Endothelial cell of umbilical vein (primary cell): ENCODE measurements around the gene LGALS3BP. TPM values are rescaled to one million over a fixed set of nuclear protein-coding genes. Genes with fewer than 3 reads are reported as not detected.

Source experiments
- BruUV-seq: library from RNA; stranded (reverse); fragments of 400-500 nt; replicated peaks from 2 replicates; lab custom pipeline; 2021; lab: Mats Ljungman, UMichigan
- CTCF ChIA-PET: fragments of 300-600, 350-600 bp; sonication (Branson Sonifier 250); formaldehyde crosslinking; loops from one replicate; lab custom pipeline; 2021; ENCODE audit warnings: antibody characterized with exemption, inconsistent platforms; lab: Charles Lee
- POLR2A ChIA-PET: fragments of 300-600, 350-600 bp; sonication (Branson Sonifier 250); formaldehyde crosslinking; loops from one replicate; lab custom pipeline; 2021; ENCODE audit warnings: antibody characterized with exemption, inconsistent platforms; lab: Charles Lee
- DNase-seq: peaks from one replicate; pipeline ENCODE4 v3.0.0-alpha.2; 2011; ENCODE audit warnings: low read depth, low spot score
- FAIRE-seq: peaks from 2 replicates; lab custom pipeline; 2011; peaks lifted over from hg19 to GRCh38; lab: Jason Lieb, UNC
- H2AFZ ChIP-seq: 2 replicates; pipeline ENCODE4 v1.6.0; 2012; ENCODE audit warnings: low read depth, low read length, control low read depth, inconsistent platforms
- H3K27ac ChIP-seq: 2 replicates; pipeline ENCODE4 v1.5.1; 2011; ENCODE audit warnings: low read depth, mild to moderate bottlenecking, control low read depth, low read length, moderate library complexity; ENCODE audit not compliant: insufficient read depth
- H3K27me3 ChIP-seq, 2 experiments: 2 replicates each; pipeline versions ENCODE4 v1.6.0 to v1.6.1; 2011; ENCODE audit warnings: low read length in 2 of 2, mixed read lengths in 1 of 2; ENCODE audit not compliant: control insufficient read depth in 2 of 2, insufficient read depth in 2 of 2
- H3K36me3 ChIP-seq, 2 experiments: 2 replicates in 1 of 2; 3 replicates in 1 of 2; pipeline ENCODE4 v1.5.1; 2011; ENCODE audit warnings: low read length in 2 of 2, mild to moderate bottlenecking in 1 of 2, moderate library complexity in 1 of 2; ENCODE audit not compliant: control insufficient read depth in 2 of 2, insufficient read depth in 2 of 2; ENCODE audit errors: extremely low read depth in 1 of 2
- H3K4me1 ChIP-seq: 3 replicates; pipeline ENCODE4 v1.5.1; 2011; ENCODE audit warnings: mild to moderate bottlenecking, low read length; ENCODE audit not compliant: control insufficient read depth, insufficient read depth; ENCODE audit errors: extremely low read depth
- H3K4me2 ChIP-seq: 2 replicates; pipeline ENCODE4 v1.6.1; 2011; ENCODE audit warnings: low read length, control low read depth, mixed read lengths; ENCODE audit not compliant: insufficient read depth
- H3K4me3 ChIP-seq, 3 experiments: fragments of 200-600 bp in 1 of 3; sonication (generic), shearing (Covaris generic) in 1 of 3; replicated peaks in 1 of 3; 2 replicates each; pipeline ENCODE4 v1.5.1; 2011 to 2016; ENCODE audit warnings: control low read depth in 3 of 3, low read length in 3 of 3, mild to moderate bottlenecking in 2 of 3, inconsistent platforms in 1 of 3, low read depth in 1 of 3, moderate library complexity in 1 of 3; ENCODE audit not compliant: insufficient read depth in 1 of 3
- H3K79me2 ChIP-seq: 2 replicates; pipeline ENCODE4 v1.6.0; 2012; ENCODE audit warnings: low read length, inconsistent platforms; ENCODE audit not compliant: control insufficient read depth, insufficient read depth
- H3K9ac ChIP-seq: replicated peaks from 2 replicates; pipeline ENCODE3; 2011; ENCODE audit warnings: low read length, control low read depth; ENCODE audit not compliant: insufficient read depth; ENCODE audit errors: extremely low read depth
- H3K9me1 ChIP-seq: replicated peaks from 3 replicates; pipeline ENCODE4 v1.6.0; 2011; ENCODE audit warnings: mild to moderate bottlenecking, low read length; ENCODE audit not compliant: control insufficient read depth, insufficient read depth; ENCODE audit errors: extremely low read depth
- H3K9me3 ChIP-seq: replicated peaks from 2 replicates; pipeline ENCODE4 v1.5.1; 2012; ENCODE audit warnings: low read length, inconsistent platforms; ENCODE audit not compliant: control insufficient read depth, insufficient read depth
- H4K20me1 ChIP-seq: replicated peaks from 2 replicates; pipeline ENCODE3; 2011; ENCODE audit warnings: mild to moderate bottlenecking, low read length; ENCODE audit not compliant: control insufficient read depth, insufficient read depth; ENCODE audit errors: extremely low read depth
- CTCF ChIP-seq, 2 donors: IDR thresholded peaks; 1 replicate in 1 of 2; 2 replicates in 1 of 2; pipeline ENCODE4 v1.5.1; 2011; ENCODE audit warnings: low read length in 2 of 2, mild to moderate bottlenecking in 2 of 2, moderate library complexity in 2 of 2, control low read depth in 1 of 2, inconsistent platforms in 1 of 2, low read depth in 1 of 2; ENCODE audit not compliant: insufficient read depth in 1 of 2; ENCODE audit errors: extremely low read depth in 1 of 2
- EZH2 ChIP-seq: IDR thresholded peaks from 2 replicates; pipeline ENCODE4 v1.6.1; 2012; ENCODE audit warnings: borderline replicate concordance, low read depth, mild to moderate bottlenecking, moderate library complexity, low read length, inconsistent platforms; ENCODE audit not compliant: severe bottlenecking
- FOS ChIP-seq: IDR thresholded peaks from 2 replicates; pipeline ENCODE4 v1.6.1; 2011; ENCODE audit warnings: mild to moderate bottlenecking, low read length, moderate library complexity, borderline replicate concordance; ENCODE audit not compliant: insufficient read depth
- GATA2 ChIP-seq: IDR thresholded peaks from 2 replicates; pipeline ENCODE4 v1.7.0; 2011; ENCODE audit warnings: low read depth, mild to moderate bottlenecking, moderate library complexity, mixed read lengths, low read length; ENCODE audit not compliant: insufficient read length, insufficient read depth
- JUN ChIP-seq: IDR thresholded peaks from 2 replicates; pipeline ENCODE4 v1.6.1; 2011; ENCODE audit warnings: borderline replicate concordance, low read depth; ENCODE audit not compliant: insufficient read length, insufficient read depth
- MAX ChIP-seq: IDR thresholded peaks from 2 replicates; pipeline ENCODE4 v1.6.1; 2011; ENCODE audit not compliant: insufficient read depth, insufficient read length
- MYC ChIP-seq: IDR thresholded peaks from one replicate; pipeline ENCODE4 v1.6.1; 2011; ENCODE audit warnings: mild to moderate bottlenecking, low read depth, low read length
- POLR2A ChIP-seq: IDR thresholded peaks from 2 replicates; pipeline ENCODE4 v1.6.1; 2012; ENCODE audit warnings: low read depth, mild to moderate bottlenecking, control low read depth, low read length
- POLR2AphosphoS5 ChIP-seq: IDR thresholded peaks from 2 replicates; pipeline ENCODE4 v1.6.1; 2012; ENCODE audit warnings: low read depth, mild to moderate bottlenecking, control low read depth, low read length, moderate library complexity; ENCODE audit not compliant: insufficient read depth
- dilution Hi-C: fragments of 300-500 bp; cut with MboI; formaldehyde crosslinking; loops from one replicate; pipeline ENCODE4 v1.15.0; 2019; ENCODE audit warnings: low sequenced_read_pairs; ENCODE audit not compliant: extremely low pct_ligation_motif_present
- intact Hi-C: fragments of 100-400 bp; cut with micrococcal nuclease; formaldehyde crosslinking; loops from one replicate; pipeline ENCODE4 v1.10.0; 2022
- polyA plus RNA-seq, 4 experiments: library from polyadenylated mRNA; depleted of rRNA in 3 of 4; stranded (reverse) in 3 of 4; unstranded in 1 of 4; fragments of >200 nt; gene quantifications; 2 replicates each; pipeline versions ENCODE4 v1.2.1 to v1.2.3, GENCODE V29; 2011 to 2012; ENCODE audit warnings: missing spikeins in 1 of 4
- total RNA-seq: library from RNA; stranded (reverse); gene quantifications from 2 replicates; pipeline ENCODE4 v1.2.3, GENCODE V29; 2021

Gene LGALS3BP
- total and polyA plus RNA-seq, 2 donors (not counting 3 experiments of a cell fraction or from before 2014, with no cell fraction given) = 0.77 to 1.3 TPM

GRCh38 chr17:78933959-78934568 lies 45.7 kb downstream of the LGALS3BP start:
- ChIA-PET POLR2A (interaction anchor here (1.0 to 1.5 kb wide), 3 partner anchors 11 to 72 kb away, joined by 4 read pairs; no protein-coding TSS in a partner anchor), CTCF (interaction anchor here (1.0 to 5.4 kb wide), 5 partner anchors 11 to 68 kb away, joined by 3 to 29 read pairs (median 3); no protein-coding TSS in a partner anchor)
- DNase-seq (peak; percentile 96), FAIRE-seq (no peak)
- Histone ChIP-seq H2AFZ (peak overlapping the region; percentile 41), H3K4me2 (peak overlapping the region; percentile 59), H3K4me1 (peaks cover 30% of the 10 kb centered on the region), H3K9me3 (no peaks in the 10 kb centered on the region), H3K36me3 (no peaks in the 10 kb centered on the region), H4K20me1 (no peaks in the 10 kb centered on the region), H3K9me1 (no peaks in the 10 kb centered on the region), H3K27me3 (no peaks in the 10 kb centered on the region), H3K4me3 (peak overlapping the region in 2 of 3 experiments; percentile 16 to 25), H3K9ac (peak overlapping the region; percentile 78), H3K27ac (peak overlapping the region; percentile 93), H3K79me2 (no peaks in the 10 kb centered on the region)
- TF ChIP-seq CTCF (IDR thresholded peaks at IDR 0.05; ENCODE audit: extremely low read depth in 1 of 2, insufficient read depth in 1 of 2, low read depth in 1 of 2, low read length in 2 of 2) = no peak
- TF ChIP-seq GATA2 = no peak
- TF ChIP-seq POLR2A = peak; percentile 55
- TF ChIP-seq MAX = no peak
- no peak for TF ChIP-seq FOS
- TF ChIP-seq JUN = peak; percentile 59
- no peak for TF ChIP-seq MYC
- TF ChIP-seq EZH2 = no peak
- peak; percentile 57 for TF ChIP-seq POLR2AphosphoS5
- intact Hi-C loops = loop anchor here (1.0 to 5.0 kb wide), 8 partner anchors 9 to 977 kb away; partner anchors contain the start of genes TIMP2, TNRC6C and USP36
- dilution Hi-C loops = no loop called here
- no TSS peak for BruUV-seq
